ENCODE data around the gene HABP4.

Gene HABP4

DNA sequence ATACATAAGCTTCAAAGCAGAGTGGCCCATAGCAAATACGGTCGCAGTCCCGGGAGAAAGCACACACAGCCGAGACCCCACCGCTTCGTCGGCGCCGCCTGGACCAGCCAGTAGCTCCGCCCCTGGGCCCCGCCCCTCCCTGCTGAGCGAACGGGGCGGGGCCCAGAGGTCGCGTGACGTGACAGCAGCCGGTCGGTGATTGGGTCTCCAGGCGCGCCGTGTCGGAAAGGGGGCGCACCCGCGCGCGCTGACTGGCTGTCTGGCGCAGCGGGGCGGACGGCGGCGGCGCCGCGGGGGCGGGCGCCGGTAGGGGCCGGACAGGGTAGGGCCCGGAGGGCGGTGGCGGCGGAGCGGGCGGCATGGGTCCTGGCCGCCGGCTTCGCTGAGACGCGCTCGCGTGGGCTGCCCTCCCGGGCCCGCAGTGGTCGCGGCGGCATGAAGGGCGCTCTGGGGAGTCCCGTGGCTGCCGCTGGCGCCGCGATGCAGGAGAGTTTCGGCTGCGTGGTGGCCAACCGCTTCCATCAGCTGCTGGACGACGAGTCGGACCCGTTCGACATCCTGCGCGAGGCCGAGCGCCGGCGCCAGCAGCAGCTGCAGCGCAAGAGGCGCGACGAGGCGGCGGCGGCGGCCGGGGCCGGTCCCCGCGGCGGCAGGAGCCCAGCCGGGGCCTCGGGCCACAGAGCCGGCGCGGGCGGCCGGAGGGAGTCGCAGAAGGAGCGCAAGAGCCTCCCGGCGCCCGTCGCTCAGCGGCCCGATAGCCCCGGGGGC, at the start of gene HABP4:
Gene HABP4, plus strand, starts transcription at position 325 of the 768 bp plus-strand sequence. Its CDS starts 111 bp downstream, at position 436.
- DNase-seq (ENCODE audit: low spot score), result peak; percentile 96

DNA sequence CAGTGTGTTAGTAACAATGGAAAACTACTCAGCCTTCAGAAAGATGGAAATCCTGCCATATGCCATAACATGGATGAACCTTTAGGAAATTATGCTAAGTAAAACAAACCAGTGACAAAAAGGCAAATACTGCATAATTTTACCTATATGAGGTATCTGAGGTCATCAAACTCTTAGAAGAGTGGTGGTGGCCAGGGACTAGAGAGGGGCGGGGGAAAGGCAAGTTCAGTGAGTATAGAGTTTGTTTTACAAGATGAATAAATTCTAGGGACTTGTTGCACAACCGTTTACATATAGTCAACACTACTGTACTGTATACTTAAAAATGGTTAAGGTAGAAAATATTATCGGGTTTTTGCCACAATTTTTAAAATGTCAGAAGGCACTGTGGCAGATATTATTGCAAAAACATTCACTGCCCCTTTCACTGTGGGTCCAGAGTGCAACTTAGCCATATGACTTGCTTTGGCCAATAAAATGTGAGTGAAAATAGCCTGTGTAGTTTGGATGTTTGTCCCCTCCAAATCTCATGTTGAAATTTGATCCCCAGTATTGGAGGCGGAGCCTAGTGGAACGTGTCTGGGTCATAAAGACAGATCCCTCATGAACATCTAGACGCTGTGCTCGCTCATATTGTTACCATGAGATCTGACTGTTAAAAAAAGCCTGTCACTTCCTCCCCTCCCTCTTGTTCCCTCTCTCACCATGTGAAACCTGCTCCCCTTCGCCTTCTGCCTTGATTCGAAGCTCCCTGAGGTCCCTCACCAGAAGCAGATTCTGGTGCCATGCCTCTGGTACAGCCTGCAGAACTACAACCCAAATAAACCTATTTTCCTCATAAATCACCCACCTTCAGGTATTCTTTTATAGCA, 41.3 kb upstream of the HABP4 start:
- DNase-seq (ENCODE audit: low spot score), result no peak

- no peak for DNase-seq (ENCODE audit: low spot score)
Observed at GRCh38 chr9:96411129-96411838, 38.7 kb upstream of the HABP4 start.

DNA sequence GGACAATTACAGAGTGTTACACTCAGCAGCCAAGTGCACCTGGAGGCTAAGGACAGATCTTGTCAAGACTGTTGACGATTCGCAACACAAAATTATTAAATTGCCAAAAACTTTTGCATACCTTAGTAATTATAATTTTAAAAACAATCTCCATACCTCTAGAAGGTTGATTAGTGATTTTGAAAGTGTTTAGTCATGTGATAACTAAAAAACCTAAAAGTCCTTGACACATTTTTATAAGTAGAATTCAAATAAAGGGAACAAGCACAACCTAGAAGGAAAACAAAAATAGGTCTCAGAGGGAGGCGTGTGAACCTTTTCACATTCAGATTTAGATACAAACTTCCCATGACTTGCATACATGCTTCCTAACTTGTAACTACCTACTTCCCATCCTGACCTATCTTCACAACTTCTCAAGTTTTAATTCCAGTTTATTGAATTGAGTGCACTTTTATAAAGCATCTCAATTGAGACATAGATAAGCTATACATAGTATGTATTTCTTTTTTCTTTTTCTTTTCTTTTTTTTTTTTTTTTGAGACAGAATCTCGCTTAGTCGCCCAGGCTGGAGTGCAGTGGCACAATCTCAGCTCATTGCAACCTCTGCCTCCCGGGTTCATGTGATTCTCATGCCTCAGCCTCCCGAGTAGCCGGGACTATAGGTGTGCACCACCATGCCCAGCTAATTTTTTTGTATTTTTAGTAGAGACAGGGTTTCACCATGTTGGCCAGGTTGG, 37.6 kb upstream of the HABP4 start:
- no peak for DNase-seq (ENCODE audit: low spot score)

DNA sequence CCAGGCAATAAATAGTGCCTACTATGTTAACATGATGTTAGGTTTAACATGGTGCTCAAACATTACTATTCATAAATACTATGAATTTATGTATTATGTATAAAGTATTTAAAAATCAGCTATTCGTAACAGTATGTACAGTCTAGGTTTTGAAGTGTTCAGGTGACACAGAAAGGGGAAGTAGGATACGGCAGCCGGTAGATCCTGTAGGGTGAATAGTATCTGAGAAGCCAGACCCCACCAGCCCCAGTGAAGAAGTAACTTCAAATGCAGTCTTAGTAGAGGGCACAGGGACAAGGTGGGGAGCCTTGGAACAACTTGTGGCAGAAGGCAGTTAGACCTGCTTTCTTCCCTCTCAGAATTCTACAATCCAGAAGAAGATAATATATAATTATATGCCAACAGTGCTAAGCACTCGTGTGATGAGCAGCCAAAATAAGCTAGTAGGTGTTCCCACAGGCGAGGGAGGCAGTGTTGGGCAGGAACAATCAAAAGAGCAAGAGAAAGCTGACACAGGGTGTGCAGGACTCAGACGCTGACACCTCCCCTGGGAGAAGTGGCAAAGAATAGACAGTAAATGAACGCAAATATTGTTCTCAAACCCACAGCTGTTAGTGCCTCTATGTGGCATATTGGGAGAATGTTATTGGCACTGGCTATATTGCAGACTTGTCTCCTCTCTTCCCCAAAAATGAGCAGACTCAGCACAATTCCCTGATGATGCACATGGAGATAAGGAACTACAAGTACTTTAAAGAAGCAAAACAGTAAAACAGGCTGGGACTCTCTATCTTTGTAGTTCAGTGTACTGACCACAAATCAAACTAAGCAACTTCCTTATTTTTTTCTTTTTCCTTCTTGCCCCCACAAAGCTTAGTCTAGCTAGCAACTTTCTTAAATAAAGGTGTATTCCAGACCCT, 36.4 kb upstream of the HABP4 start:
- DNase-seq (ENCODE audit: low spot score), result peak; percentile 54

DNA sequence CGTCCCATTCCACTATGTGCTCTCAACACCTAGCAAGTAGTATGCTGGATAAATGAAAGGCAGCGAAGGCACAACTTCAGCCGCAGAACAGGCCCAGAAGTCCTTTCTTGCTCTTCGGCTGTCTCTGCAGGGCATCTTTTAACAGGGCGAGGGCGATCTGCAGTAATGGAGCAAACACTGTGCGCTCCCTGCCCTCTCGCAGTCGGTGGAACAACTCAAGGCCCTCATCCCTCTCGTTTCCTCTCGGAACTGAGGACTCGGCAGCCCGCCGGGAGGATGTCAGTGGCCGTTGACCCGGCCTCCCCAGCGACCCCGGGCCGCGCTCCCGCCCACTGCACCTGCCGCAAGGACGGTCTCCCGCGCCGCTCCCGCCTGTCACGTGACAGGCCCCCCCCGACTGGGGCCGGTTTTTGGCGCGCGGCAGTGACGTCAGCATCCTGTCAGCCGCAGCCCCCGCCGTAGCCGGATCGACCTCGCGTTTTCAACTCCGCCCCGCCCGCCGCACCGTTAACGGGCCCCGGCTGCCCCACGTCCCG, 32.9 kb upstream of the HABP4 start:
- DNase-seq (ENCODE audit: low spot score), result peak; percentile 90

GRCh38 chr9:96417661-96418082, 32.3 kb upstream of the HABP4 start:
- DNase-seq (ENCODE audit: low spot score), result peak; percentile 34

GRCh38 chr9:96418083-96418919, 31.7 kb upstream of the HABP4 start, which contains the start of gene ZNF367:
ZNF367 (minus strand) TSS chr9:96418370; CDS start chr9:96418032, 338 bp downstream.
- DNase-seq (ENCODE audit: low spot score), result peak; percentile 98

GRCh38 chr9:96418920-96419690, 30.9 kb upstream of the HABP4 start:
- DNase-seq (ENCODE audit: low spot score), result peak; percentile 68

- DNase-seq (ENCODE audit: low spot score), result no peak
Observed at GRCh38 chr9:96419691-96419969, 30.3 kb upstream of the HABP4 start.

GRCh38 chr9:96420468-96421219, 29.3 kb upstream of the HABP4 start:
- DNase-seq (ENCODE audit: low spot score), result peak; percentile 43

DNA sequence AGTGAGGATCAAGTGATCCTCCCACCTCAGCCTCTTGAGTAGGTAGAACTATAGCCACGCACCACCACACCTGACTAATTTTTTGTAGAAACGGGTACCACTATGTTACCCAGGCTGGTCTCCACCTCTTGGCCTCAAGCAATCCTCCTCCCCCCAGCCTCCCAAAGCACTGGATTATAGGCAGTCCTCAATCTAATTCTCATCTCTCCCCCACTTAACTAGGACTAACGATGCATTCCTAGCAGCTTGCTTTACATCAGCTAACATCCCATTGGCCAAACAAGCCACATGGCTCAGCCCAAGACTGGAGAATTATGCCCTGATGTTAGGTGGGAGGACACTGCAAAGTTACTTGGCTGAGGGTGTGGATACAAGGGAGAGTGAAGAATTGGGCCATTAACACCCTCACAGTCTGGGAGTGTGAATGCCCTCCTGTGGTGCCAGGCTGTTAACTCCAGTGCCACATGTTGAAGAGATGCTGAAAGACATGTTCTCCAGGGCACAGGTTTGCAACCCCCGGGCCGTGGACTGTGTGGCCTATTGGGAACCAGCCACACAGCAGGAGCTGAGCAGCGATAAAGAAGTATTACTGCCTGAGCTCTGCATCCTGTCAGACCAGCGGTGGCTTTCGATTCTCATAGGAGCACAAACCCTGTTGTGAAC, 26.5 kb upstream of the HABP4 start:
- no peak for DNase-seq (ENCODE audit: low spot score)

- DNase-seq (ENCODE audit: low spot score), result no peak
Observed at GRCh38 chr9:96423985-96424336, 26.0 kb upstream of the HABP4 start.

GRCh38 chr9:96425500-96426169, 24.3 kb upstream of the HABP4 start:
- DNase-seq (ENCODE audit: low spot score), result no peak

DNA sequence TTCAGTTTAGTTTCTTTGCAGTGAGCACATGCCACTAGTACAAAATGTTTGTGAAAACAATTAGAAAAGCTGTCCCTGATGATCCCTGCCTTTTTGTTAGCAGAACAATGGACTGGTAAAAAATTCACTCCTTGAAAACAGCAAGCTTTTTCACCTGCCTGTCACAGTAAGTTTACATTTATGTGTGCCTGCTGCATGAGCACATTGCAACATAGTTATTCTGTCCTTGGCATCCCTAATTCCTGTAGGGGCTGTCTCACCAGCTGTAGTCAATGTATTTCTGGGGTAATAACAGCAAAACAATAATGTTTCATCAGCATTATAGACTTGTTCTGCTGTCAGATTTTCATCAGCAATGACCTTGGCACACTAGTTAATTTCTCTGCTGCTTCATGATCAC, 20.2 kb upstream of the HABP4 start:
- no peak for DNase-seq (ENCODE audit: low spot score)

GRCh38 chr9:96430377-96430776, 19.6 kb upstream of the HABP4 start:
- DNase-seq (ENCODE audit: low spot score), result no peak

- no peak for DNase-seq (ENCODE audit: low spot score)
Observed at GRCh38 chr9:96435345-96435744, 14.6 kb upstream of the HABP4 start.
